GM18499 (cell line): ENCODE measurements around the gene MACROD1.

Experiments
- ATAC-seq: cut with Tn5 transposase; IDR thresholded peaks from one replicate; pipeline ENCODE4 v1.9.1; 2021; ENCODE audit warnings: moderate number of reproducible peaks; ENCODE audit not compliant: insufficient read depth, unreplicated experiment

Gene MACROD1

GRCh38 chr11:64025205-64025604 lies 140.7 kb downstream of the MACROD1 start:
- ATAC-seq: no peak

- no peak for ATAC-seq
Observed at GRCh38 chr11:64023712-64024710, 141.9 kb downstream of the MACROD1 start.

- no peak for ATAC-seq
Observed at GRCh38 chr11:64022125-64022784, 143.7 kb downstream of the MACROD1 start.

GRCh38 chr11:64021757-64022093 lies 144.2 kb downstream of the MACROD1 start:
- no peak for ATAC-seq

- no peak for ATAC-seq
Observed at GRCh38 chr11:64020976-64021756, 144.7 kb downstream of the MACROD1 start.

GRCh38 chr11:64019106-64020037 lies 146.5 kb downstream of the MACROD1 start:
- no peak for ATAC-seq

- ATAC-seq: no peak
Observed at GRCh38 chr11:64018310-64018709, 147.6 kb downstream of the MACROD1 start.

- ATAC-seq: no peak
Observed at GRCh38 chr11:64017945-64018224, 148.0 kb downstream of the MACROD1 start.

GRCh38 chr11:64015935-64016845 lies 149.7 kb downstream of the MACROD1 start:
- ATAC-seq: no peak

- no peak for ATAC-seq
Observed at GRCh38 chr11:64015510-64015909, 150.4 kb downstream of the MACROD1 start.

GRCh38 chr11:64014356-64014755 lies 151.6 kb downstream of the MACROD1 start:
- no peak for ATAC-seq

- ATAC-seq: no peak
Observed at GRCh38 chr11:64013141-64013896, 152.6 kb downstream of the MACROD1 start.

GRCh38 chr11:64011371-64011770 lies 154.5 kb downstream of the MACROD1 start:
- no peak for ATAC-seq

GRCh38 chr11:64010783-64011182 lies 155.1 kb downstream of the MACROD1 start:
- ATAC-seq: no peak

GRCh38 chr11:64009710-64010109 lies 156.2 kb downstream of the MACROD1 start:
- no peak for ATAC-seq

- no peak for ATAC-seq
Observed at GRCh38 chr11:64008914-64009633, 156.8 kb downstream of the MACROD1 start.

GRCh38 chr11:64008283-64008913 lies 157.5 kb downstream of the MACROD1 start:
- no peak for ATAC-seq
